WTC11 (cell line): ENCODE data around the gene TRAPPC10. TPM values are rescaled to one million over a fixed set of nuclear protein-coding genes. Genes with fewer than 3 reads are reported as not detected.
"Not testable (repeated sequence)": the region's sequence is repeated elsewhere in the genome, so short reads cannot be mapped to it uniquely, and the experiment has no call there.

Source experiments
- ATAC-seq: fragments of 200-7000 bp; cut with Tn5 transposase; 2 replicates; pipeline ENCODE4 v1.10.0; 2021; ENCODE audit warnings: mild to moderate bottlenecking, moderate library complexity
- CTCF ChIA-PET: fragments of 300-600 bp; sonication (Branson Sonifier 250); formaldehyde crosslinking; loops from one replicate; lab custom pipeline; 2021; ENCODE audit warnings: antibody characterized with exemption; lab: Charles Lee
- POLR2A ChIA-PET: fragments of 350-600 bp; sonication (Branson Sonifier 250); formaldehyde crosslinking; loops from one replicate; lab custom pipeline; 2021; ENCODE audit warnings: antibody characterized with exemption; lab: Charles Lee
- DNase-seq: peaks from one replicate; pipeline ENCODE4 v3.0.0; 2021; ENCODE audit warnings: low spot score
- H3K27ac Mint-ChIP-seq: 2 replicates; pipeline ENCODE4 v1.8.0; 2021; ENCODE audit warnings: mixed read lengths
- H3K27me3 Mint-ChIP-seq: 2 replicates; pipeline ENCODE4 v1.8.0; 2021; ENCODE audit warnings: low read depth, mild to moderate bottlenecking, moderate library complexity, mixed read lengths
- H3K36me3 Mint-ChIP-seq: 2 replicates; pipeline ENCODE4 v1.8.0; 2021; ENCODE audit warnings: mixed read lengths
- H3K4me1 Mint-ChIP-seq: 2 replicates; pipeline ENCODE4 v1.8.0; 2022; ENCODE audit warnings: mixed read lengths
- H3K4me3 Mint-ChIP-seq: 2 replicates; pipeline ENCODE4 v1.8.0; 2021; ENCODE audit warnings: mild to moderate bottlenecking, moderate library complexity, mixed read lengths
- H3K9me3 Mint-ChIP-seq: 2 replicates; pipeline ENCODE4 v1.8.0; 2021; ENCODE audit warnings: mixed read lengths
- total RNA-seq: library from RNA; stranded (reverse); gene quantifications from 3 replicates; pipeline ENCODE4 v1.2.3, GENCODE V29; 2021

Gene TRAPPC10
- total RNA-seq, 1 experiment from 2014 or later: 34.5 TPM

DNA sequence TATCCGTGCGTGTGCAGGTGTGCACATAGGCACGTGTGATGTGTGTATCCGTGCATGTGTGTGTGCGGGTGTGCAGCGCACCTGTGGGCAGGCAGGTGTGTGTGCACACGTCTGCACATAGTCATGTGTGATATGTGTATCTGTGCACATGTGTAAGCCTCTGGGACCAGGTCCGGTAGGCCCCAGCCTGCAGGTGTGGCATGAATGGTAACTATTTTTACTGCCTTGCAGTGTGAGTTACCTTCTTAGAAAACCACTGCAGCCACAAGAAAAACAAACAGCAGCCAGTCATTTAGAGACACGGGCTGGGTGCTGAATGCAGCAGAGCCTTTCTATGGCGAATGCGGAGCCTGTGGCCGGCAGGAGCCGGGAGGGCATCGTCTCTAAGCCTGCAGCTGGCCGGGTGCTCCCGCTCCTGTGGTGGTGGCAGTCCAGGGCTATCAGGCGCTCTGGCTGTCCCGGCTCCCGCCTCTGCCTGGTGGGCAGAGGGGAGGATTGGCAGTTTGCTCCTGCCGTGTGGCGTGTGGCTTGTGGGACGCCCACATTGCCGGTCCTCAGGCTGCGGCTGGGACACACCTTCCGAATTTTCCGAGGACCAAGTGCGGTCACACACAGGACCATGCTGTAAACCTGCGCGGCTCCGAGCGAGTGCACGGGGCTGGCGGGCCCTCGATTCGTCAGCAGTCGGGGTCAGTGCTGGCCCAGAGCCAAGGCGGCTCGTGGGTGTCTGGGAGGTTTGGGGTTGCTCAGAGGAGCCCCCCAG is 143.3 kb downstream of the TRAPPC10 start:
- H3K4me3 Mint-ChIP-seq, DNase-seq, CTCF ChIA-PET, H3K27ac Mint-ChIP-seq, ATAC-seq, H3K4me1 Mint-ChIP-seq, POLR2A ChIA-PET, H3K27me3 Mint-ChIP-seq, H3K36me3 Mint-ChIP-seq, H3K9me3 Mint-ChIP-seq: not testable (repeated sequence)

DNA sequence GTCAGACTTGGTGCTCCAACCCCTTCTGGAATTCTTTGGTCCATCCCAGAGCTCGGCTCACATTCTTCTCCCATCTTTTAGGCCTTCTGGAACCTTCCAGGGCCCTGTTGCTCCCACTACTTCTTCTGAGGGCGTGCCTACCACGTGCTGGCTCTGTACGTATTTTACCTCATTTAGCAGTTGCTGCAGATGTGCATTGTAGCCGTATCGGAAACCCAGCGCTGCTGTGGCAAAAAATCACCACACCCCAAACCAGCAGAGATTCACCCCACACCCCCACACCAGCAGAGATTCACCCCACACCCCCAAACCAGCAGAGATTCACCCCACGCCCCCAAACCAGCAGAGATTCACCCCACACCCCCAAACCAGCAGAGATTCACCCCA is 143.9 kb downstream of the TRAPPC10 start:
- H3K27ac Mint-ChIP-seq, POLR2A ChIA-PET, H3K36me3 Mint-ChIP-seq, H3K9me3 Mint-ChIP-seq, H3K4me1 Mint-ChIP-seq, ATAC-seq, H3K27me3 Mint-ChIP-seq, DNase-seq, H3K4me3 Mint-ChIP-seq, CTCF ChIA-PET: not testable (repeated sequence)

Other genes with a start within 250 kb of the TRAPPC10 start
- gene CSTB, start 236.0 kb upstream of the TRAPPC10 start, total RNA-seq: 35.2 to 38.6 TPM (median 36.1 TPM) in 3 replicates
- gene RRP1, start 222.7 kb upstream of the TRAPPC10 start, total RNA-seq: 45.0 to 53.0 TPM (median 45.9 TPM) in 3 replicates
- gene AGPAT3, start 147.1 kb upstream of the TRAPPC10 start, total RNA-seq: 5.6 to 9.7 TPM (median 9.4 TPM) in 3 replicates
- 30.6 to 41.6 TPM (median 36.3 TPM) in 3 replicates for gene PWP2, start 95.1 kb downstream of the TRAPPC10 start, total RNA-seq
- gene GATD3, start 121.4 kb downstream of the TRAPPC10 start, total RNA-seq: 29.5 to 39.0 TPM (median 32.9 TPM) in 3 replicates
- gene ICOSLG, start 228.6 kb downstream of the TRAPPC10 start, total RNA-seq: 5.8 to 9.0 TPM (median 5.9 TPM) in 3 replicates
- gene DNMT3L, start 249.6 kb downstream of the TRAPPC10 start, total RNA-seq: not detected in 3 replicates